HG02970 (cell line): ENCODE measurements around the gene FOLR2.
"Not testable (repeated sequence)": the region's sequence is repeated elsewhere in the genome, so short reads cannot be mapped to it uniquely, and the experiment has no call there.

Experiments
- ATAC-seq: cut with Tn5 transposase; IDR thresholded peaks from one replicate; pipeline ENCODE4 v1.9.1; 2021; ENCODE audit warnings: mild to moderate bottlenecking, moderate library complexity, moderate number of reproducible peaks; ENCODE audit not compliant: unreplicated experiment, low FRiP score

The FOLR2 gene

DNA sequence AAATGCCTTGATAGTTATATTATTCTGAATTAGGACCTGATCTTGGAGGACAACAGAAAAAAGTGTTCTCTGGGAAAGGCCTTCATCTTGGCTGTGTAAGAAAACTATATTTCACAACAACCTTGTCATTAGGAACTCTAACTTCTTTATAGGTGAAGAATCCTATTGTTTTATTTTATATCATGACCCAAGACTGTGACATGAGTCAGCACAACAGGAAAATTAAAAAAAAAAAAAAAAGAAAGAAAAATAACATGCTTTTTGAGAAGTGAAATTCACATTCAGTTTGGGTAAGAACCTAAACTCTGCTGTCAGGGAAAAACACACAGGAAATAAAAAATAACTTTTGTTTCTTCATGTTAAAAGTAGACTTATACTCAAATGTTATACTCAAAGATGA, 11.7 kb upstream of the FOLR2 start:
- ATAC-seq = no peak

DNA sequence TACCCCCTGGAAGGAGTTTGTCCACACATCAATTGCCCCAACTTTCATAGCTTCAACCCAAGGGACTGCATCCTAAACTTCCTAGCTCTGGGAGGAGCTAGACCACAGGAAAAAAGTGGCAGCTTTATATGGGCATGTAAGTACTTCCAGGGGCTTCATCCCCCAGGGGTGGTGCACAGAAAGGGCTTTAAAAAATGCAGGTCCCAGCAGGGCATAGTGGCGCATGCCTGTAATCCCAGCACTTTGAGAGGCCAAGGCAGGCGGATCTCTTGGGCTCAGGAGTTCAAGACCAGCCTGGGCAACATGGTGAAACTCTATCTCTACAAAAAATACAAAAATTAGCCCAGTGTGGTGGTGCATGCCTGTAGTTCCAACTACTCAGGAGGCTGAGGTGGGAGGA, 9.8 kb upstream of the FOLR2 start:
- ATAC-seq = not testable (repeated sequence)

GRCh38 chr11:72208281-72208680, 8.3 kb upstream of the FOLR2 start:
- ATAC-seq = no peak

DNA sequence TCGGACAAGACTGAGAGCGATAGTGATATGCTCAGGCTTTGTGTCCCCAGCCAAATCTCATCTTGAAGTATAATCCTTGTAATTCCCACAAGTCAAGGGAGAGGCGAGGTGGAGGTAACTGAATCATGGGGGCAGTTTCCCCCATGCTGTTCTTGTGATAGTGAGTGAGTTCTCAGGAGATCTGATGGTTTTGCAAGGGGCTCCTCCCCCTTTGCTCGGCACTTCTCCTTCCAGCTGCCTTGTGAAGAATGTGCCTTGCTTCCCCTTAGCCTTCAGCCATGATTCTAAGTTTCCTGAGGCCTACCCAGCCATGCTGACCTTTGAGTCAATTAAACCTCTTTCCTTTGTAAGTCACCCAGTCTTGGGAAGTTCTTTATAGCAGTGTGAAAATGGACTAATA, 7.5 kb upstream of the FOLR2 start:
- no peak for ATAC-seq

GRCh38 chr11:72217841-72218240, 1.2 kb downstream of the FOLR2 start:
- ATAC-seq = no peak

DNA sequence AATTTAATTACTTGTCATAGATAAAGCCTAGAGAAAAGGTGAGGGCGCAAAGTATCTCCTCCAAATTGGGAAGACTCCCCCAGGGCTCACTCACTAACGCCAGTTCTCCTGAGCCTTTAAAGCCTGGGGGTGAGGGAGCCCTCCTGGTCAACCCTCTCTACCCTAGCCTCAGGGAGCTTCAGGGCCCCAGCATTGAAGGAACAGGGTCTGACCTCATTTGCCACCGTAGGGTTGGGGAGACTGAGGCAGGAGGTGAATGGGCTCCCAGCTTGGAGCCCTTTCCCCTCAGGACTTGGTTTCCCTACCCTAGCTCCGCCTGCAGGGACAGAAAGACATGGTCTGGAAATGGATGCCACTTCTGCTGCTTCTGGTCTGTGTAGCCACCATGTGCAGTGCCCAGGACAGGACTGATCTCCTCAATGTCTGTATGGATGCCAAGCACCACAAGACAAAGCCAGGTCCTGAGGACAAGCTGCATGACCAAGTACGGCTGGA, 1.7 kb downstream of the FOLR2 start:
- ATAC-seq = no peak

GRCh38 chr11:72220696-72221363, 4.2 kb downstream of the FOLR2 start:
- ATAC-seq = no peak

DNA sequence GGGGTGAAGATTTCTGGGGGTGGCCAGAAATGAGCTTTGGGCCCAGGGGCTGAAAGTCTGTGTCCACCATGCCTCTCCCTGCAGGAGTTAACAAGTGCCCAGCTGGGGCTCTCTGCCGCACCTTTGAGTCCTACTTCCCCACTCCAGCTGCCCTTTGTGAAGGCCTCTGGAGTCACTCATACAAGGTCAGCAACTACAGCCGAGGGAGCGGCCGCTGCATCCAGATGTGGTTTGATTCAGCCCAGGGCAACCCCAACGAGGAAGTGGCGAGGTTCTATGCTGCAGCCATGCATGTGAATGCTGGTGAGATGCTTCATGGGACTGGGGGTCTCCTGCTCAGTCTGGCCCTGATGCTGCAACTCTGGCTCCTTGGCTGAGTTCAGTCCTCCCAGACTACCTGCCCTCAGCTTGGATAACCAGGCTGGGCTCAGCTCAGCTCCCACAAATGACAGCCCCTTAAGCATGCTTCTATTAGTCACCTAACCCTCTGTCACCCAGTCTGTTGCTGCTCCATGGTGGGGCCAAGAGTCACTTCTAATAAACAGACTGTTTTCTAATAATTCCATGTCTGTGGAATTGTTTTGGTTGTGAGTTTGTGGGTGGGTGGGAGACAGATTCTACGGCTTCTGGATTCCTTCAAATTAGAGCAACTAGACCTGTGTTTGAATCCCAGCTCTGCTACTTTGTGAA, 4.9 kb downstream of the FOLR2 start:
- no peak for ATAC-seq

GRCh38 chr11:72222106-72222891, 5.7 kb downstream of the FOLR2 start:
- ATAC-seq = no peak

DNA sequence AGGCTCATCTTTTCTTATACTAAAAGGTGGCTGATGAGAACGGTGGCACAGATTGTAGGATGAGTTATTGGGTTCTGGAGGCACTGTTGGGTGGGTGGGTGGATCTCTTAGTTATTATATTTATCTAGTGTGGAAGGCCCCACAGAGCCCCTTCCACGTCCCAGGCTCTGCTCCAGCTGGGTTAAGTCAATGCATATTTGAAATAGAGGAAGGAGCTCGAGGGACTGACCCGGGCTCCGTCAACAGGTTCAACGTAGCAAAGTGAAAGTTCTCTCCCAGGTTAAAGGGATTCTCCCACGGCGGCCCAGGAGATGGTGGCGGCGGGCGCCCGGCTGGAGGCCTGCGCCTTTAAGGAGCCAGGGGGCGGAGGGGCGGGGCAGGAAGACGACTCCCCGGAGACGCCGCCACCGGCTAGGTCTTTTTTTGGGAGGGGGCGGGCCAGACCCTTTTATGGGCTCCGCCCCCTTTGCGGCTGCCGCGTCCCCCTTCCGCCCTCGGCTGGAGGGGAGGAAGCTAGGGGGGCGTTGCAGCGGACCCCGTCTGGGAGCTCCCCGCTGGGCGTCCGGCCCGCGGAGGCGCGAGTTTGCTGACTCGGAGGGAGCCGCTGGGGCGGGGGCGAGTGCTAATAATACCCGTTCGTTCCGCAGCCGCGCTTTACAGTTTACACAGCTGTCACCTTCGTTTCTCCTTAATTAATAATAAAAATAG, 6.5 kb downstream of the FOLR2 start:
- ATAC-seq = peak; percentile 78

GRCh38 chr11:72223615-72224563, 7.3 kb downstream of the FOLR2 start:
- ATAC-seq = peak; percentile 52

DNA sequence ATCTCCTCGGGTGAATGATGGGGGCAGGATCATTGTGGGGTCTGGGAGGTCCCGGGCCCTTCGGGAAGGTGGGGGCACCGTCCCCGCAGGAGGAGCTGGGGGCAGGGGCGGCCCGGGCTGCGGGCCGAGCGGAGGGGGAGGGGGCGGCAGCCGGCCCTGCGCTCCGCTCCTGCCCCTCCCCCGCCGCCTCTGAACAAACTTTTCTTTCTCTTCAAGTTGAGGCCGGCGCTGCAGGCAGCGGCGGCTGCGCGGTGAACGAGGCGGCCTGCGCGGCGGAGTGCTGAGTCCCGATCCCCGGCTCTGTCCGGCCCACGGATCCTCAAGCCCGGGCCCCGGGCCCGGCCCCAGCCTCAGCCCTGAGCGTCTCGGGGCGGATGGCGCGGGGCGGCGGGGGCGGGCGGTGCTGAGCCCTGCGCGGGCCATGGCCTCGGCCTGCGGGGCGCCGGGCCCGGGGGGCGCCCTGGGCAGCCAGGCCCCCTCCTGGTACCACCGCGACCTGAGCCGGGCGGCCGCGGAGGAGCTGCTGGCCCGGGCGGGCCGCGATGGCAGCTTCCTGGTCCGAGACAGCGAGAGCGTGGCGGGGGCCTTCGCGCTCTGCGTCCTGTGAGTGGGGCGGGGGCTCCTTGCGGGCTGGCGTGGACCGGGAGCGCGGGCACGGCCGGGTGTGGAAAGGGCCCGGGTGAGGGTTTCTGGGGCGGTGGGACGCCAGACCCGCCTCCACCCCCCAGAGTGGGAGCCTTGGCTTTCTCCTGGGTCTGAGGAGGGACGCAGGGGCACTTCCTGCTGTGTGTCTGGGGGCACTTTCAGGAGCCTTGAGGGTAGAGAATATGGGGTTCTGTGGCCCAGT, 8.2 kb downstream of the FOLR2 start, which contains the start of gene INPPL1:
Gene INPPL1, plus strand, starts transcription at position 204 of the 847 bp plus-strand sequence. Its CDS starts 218 bp downstream, at position 422.
- ATAC-seq = no peak

GRCh38 chr11:72225411-72225951, 8.9 kb downstream of the FOLR2 start:
- no peak for ATAC-seq

DNA sequence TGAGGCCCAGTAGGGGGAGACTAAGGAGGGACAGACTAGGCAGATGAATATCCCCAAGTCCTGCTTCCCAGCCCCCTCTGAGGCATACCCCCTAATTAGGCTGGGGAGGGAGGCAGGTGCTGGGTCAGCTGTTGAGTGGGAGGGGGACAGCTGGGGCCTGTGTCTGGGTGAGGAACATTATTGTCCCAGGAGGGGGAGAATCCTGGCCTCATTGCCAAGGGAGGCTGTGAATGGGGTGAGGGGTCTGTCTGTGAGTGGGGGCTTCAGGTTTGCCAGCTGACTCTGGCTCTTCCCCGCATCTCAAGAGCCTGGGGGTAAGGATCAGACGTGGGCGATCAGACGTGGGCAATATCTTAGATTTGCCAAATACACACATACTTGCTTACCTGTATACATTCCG, 10.1 kb downstream of the FOLR2 start:
- no peak for ATAC-seq

DNA sequence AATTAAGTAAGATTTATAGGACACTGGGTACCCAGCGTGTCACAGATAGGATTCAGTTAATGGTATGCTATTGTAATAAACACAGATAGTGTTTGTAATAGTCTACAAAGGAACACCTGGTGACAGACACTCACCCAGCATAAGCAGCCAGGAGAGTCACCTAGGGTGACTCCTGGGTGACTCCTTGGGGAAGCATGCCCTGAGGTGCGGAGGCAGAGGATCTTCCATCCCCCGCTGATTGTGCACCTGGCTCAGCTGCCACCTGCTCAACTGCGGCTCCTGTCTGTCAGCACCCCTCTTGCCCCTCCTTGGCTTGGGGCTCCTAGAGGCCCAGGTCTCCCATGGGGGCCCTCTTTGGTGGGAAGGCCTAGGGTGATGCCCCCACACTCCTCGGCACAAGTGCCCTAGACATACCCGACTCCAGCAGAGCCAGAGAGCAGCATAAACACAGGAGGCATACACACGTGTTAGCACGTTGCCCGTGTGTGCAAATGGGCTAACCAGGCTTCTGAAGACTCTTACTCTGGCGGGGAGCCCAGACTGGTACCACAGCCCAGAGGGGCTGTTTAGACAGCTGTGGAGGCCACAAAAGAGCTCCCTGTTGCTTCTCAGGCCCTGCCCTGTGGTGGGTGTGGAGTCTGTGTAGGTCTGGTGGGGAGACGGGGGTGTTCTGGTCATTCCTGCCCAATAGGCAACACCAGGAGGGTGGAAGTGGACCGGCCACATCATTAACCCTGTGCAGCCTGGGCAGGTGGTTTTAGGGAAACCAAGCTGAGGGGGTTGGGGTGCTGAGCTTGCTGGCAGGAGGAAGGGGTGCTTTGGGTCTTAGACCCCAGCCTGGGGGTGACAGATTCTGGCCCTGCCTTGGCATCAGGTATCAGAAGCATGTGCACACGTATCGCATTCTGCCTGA, 11.0 kb downstream of the FOLR2 start:
- ATAC-seq = no peak

- ATAC-seq = no peak
These were observed 11.7 kb downstream of the FOLR2 start for GRCh38 chr11:72228229-72228843.

DNA sequence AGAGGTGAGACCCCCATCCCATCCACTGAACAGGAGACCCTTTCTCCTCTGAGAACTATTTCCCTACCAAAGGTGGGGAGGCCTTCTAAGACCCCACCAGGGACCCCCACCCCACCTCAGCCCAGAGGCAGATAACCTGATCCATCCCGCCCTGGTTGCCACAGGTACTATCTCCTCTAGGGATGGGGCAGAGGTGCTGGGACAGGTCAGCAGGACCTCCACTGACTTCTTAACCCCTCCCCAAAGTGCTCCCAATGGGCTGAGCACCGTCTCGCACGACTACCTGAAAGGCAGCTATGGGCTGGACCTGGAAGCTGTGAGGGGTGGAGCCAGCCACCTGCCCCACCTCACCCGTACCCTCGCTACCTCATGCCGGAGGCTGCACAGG, 12.2 kb downstream of the FOLR2 start:
- ATAC-seq = no peak
